ENCODE data around the gene CCDC33. TPM values are rescaled to one million over a fixed set of nuclear protein-coding genes. Genes with fewer than 3 reads are reported as not detected.

CCDC33 gene
- total and polyA plus RNA-seq, 2 donors (not counting 3 experiments of a cell fraction or from before 2014, with no cell fraction given): not detected

- no peak for FAIRE-seq
- Histone ChIP-seq H3K79me2 (ENCODE audit: control insufficient read depth, insufficient read depth, low read length) (no peaks in the 10 kb centered on the region), H3K9ac (replicated peaks; ENCODE audit: extremely low read depth, insufficient read depth, low read length) (no peak overlapping the region), H3K4me3 (replicated peaks in 1 of 3; ENCODE audit: insufficient read depth in 1 of 3, low read depth in 1 of 3, low read length in 3 of 3) (no peak overlapping the region), H3K27ac (ENCODE audit: insufficient read depth, low read depth, low read length) (no peak overlapping the region), H3K36me3 (ENCODE audit: control insufficient read depth in 2 of 2, extremely low read depth in 1 of 2, insufficient read depth in 2 of 2, low read length in 2 of 2) (no peaks in the 10 kb centered on the region), H3K27me3 (ENCODE audit: control insufficient read depth in 2 of 2, insufficient read depth in 2 of 2, low read length in 2 of 2) (peaks cover 0 to 5% of the 10 kb centered on the region in 2 experiments), H3K9me3 (replicated peaks; ENCODE audit: control insufficient read depth, insufficient read depth, low read length) (no peaks in the 10 kb centered on the region), H4K20me1 (replicated peaks; ENCODE audit: control insufficient read depth, extremely low read depth, insufficient read depth, low read length) (no peaks in the 10 kb centered on the region), H2AFZ (ENCODE audit: low read depth, low read length) (no peak overlapping the region), H3K4me1 (ENCODE audit: control insufficient read depth, extremely low read depth, insufficient read depth, low read length) (no peaks in the 10 kb centered on the region), H3K4me2 (ENCODE audit: insufficient read depth, low read length) (no peak overlapping the region), H3K9me1 (replicated peaks; ENCODE audit: control insufficient read depth, extremely low read depth, insufficient read depth, low read length) (no peaks in the 10 kb centered on the region)
- dilution Hi-C loops (cut with MboI; ENCODE audit: extremely low pct_ligation_motif_present, low sequenced_read_pairs) (no loop called here), intact Hi-C loops (cut with micrococcal nuclease) (no loop called here)
- BruUV-seq (replicated peaks): no TSS peak
- TF ChIP-seq POLR2AphosphoS5 (IDR thresholded peaks at IDR 0.05; ENCODE audit: insufficient read depth, low read depth, low read length) (no peak), CTCF (IDR thresholded peaks at IDR 0.05; ENCODE audit: extremely low read depth in 1 of 2, insufficient read depth in 1 of 2, low read depth in 1 of 2, low read length in 2 of 2) (no peak)
- CTCF ChIA-PET: no interaction called here
- DNase-seq (ENCODE audit: low read depth, low spot score): no peak
- POLR2A ChIA-PET: no interaction called here
Observed at GRCh38 chr15:74205582-74205947, 30.6 kb upstream of the CCDC33 start.

GRCh38 chr15:74206801-74207281, 29.3 kb upstream of the CCDC33 start:
- no peak overlapping the region for H3K9ac ChIP-seq (replicated peaks; ENCODE audit: extremely low read depth, insufficient read depth, low read length)
- CTCF ChIA-PET: no interaction called here
- H3K36me3 ChIP-seq (ENCODE audit: control insufficient read depth in 2 of 2, extremely low read depth in 1 of 2, insufficient read depth in 2 of 2, low read length in 2 of 2): no peaks in the 10 kb centered on the region
- peaks cover 0 to 5% of the 10 kb centered on the region in 2 experiments for H3K27me3 ChIP-seq (ENCODE audit: control insufficient read depth in 2 of 2, insufficient read depth in 2 of 2, low read length in 2 of 2)
- H2AFZ ChIP-seq (ENCODE audit: low read depth, low read length): no peak overlapping the region
- FAIRE-seq (no peak), DNase-seq (ENCODE audit: low read depth, low spot score) (no peak)
- H3K4me1 ChIP-seq (ENCODE audit: control insufficient read depth, extremely low read depth, insufficient read depth, low read length): no peaks in the 10 kb centered on the region
- H3K79me2 ChIP-seq (ENCODE audit: control insufficient read depth, insufficient read depth, low read length): no peaks in the 10 kb centered on the region
- no peaks in the 10 kb centered on the region for H4K20me1 ChIP-seq (replicated peaks; ENCODE audit: control insufficient read depth, extremely low read depth, insufficient read depth, low read length)
- BruUV-seq (replicated peaks): no TSS peak
- no peak overlapping the region for H3K4me3 ChIP-seq (replicated peaks in 1 of 3; ENCODE audit: insufficient read depth in 1 of 3, low read depth in 1 of 3, low read length in 3 of 3)
- no peak overlapping the region for H3K27ac ChIP-seq (ENCODE audit: insufficient read depth, low read depth, low read length)
- POLR2A ChIA-PET: no interaction called here
- TF ChIP-seq MAX (IDR thresholded peaks at IDR 0.05; ENCODE audit: insufficient read depth, insufficient read length) (no peak), POLR2A (IDR thresholded peaks at IDR 0.05; ENCODE audit: low read depth, low read length) (no peak), POLR2AphosphoS5 (IDR thresholded peaks at IDR 0.05; ENCODE audit: insufficient read depth, low read depth, low read length) (no peak), JUN (IDR thresholded peaks at IDR 0.05; ENCODE audit: borderline replicate concordance, insufficient read depth, insufficient read length, low read depth) (no peak), GATA2 (IDR thresholded peaks at IDR 0.05; ENCODE audit: insufficient read depth, insufficient read length, low read depth, low read length) (no peak), MYC (IDR thresholded peaks at IDR 0.05; ENCODE audit: low read depth, low read length) (no peak), EZH2 (IDR thresholded peaks at IDR 0.05; ENCODE audit: borderline replicate concordance, low read depth, low read length, severe bottlenecking) (no peak), CTCF (IDR thresholded peaks at IDR 0.05; ENCODE audit: extremely low read depth in 1 of 2, insufficient read depth in 1 of 2, low read depth in 1 of 2, low read length in 2 of 2) (no peak), FOS (IDR thresholded peaks at IDR 0.05; ENCODE audit: borderline replicate concordance, insufficient read depth, low read length) (no peak)
- H3K9me1 ChIP-seq (replicated peaks; ENCODE audit: control insufficient read depth, extremely low read depth, insufficient read depth, low read length): no peaks in the 10 kb centered on the region
- intact Hi-C loops (cut with micrococcal nuclease) (no loop called here), dilution Hi-C loops (cut with MboI; ENCODE audit: extremely low pct_ligation_motif_present, low sequenced_read_pairs) (no loop called here)
- H3K4me2 ChIP-seq (ENCODE audit: insufficient read depth, low read length): no peak overlapping the region
- H3K9me3 ChIP-seq (replicated peaks; ENCODE audit: control insufficient read depth, insufficient read depth, low read length): no peaks in the 10 kb centered on the region

Measured in endothelial cell of umbilical vein (primary cell).